DOHH2 (cell line): ENCODE measurements around the gene GLUL.

Experiments used
- CTCF ChIP-seq: fragments of 200-600 bp; sonication (generic); IDR thresholded peaks from one replicate; pipeline ENCODE4 v1.5.1; 2014; ENCODE audit warnings: antibody characterized with exemption, mild to moderate bottlenecking, low read depth, low read length; ENCODE audit not compliant: poor library complexity, severe bottlenecking
- EZH2phosphoT487 ChIP-seq: fragments of 200-600 bp; sonication (generic); IDR thresholded peaks from 2 replicates; pipeline ENCODE4 v1.6.1; 2017; ENCODE audit warnings: borderline replicate concordance, mild to moderate bottlenecking, antibody characterized with exemption, low read length, moderate library complexity, mixed read lengths

- TF ChIP-seq CTCF (no peak), EZH2phosphoT487 (no peak)
Observed at GRCh38 chr1:182347019-182347418, 44.6 kb downstream of the GLUL start.
